Activated CD4-positive, alpha-beta T cell treated with anti-CD3 and anti-CD28 coated beads, Interleukin-2, amount 50 U/mL, for 48 hours (primary cell): Measurements from ENCODE around the gene MUC22.
"Not testable (repeated sequence)": the region's sequence is repeated elsewhere in the genome, so short reads cannot be mapped to it uniquely, and the experiment has no call there.

Source experiments
- DNase-seq, 2 experiments: peaks; one replicate each; pipeline ENCODE4 v3.0.0-alpha.2; 2020

MUC22 gene

GRCh38 chr6:30998785-30999184, 11.5 kb upstream of the MUC22 start:
- DNase-seq: no peak

- not testable (repeated sequence) for DNase-seq
Measured at GRCh38 chr6:31000067-31000860, 10.0 kb upstream of the MUC22 start.

- DNase-seq: no peak
Measured at GRCh38 chr6:31001281-31001888, 8.9 kb upstream of the MUC22 start.

GRCh38 chr6:31002471-31002870, 7.8 kb upstream of the MUC22 start:
- no peak for DNase-seq

- no peak for DNase-seq
Measured at GRCh38 chr6:31004794-31005193, 5.5 kb upstream of the MUC22 start.

GRCh38 chr6:31005249-31006020, 4.8 kb upstream of the MUC22 start:
- DNase-seq: no peak

- DNase-seq: no peak
Measured at GRCh38 chr6:31007694-31008093, 2.6 kb upstream of the MUC22 start.

GRCh38 chr6:31008165-31008564, 2.1 kb upstream of the MUC22 start:
- DNase-seq: no peak

- no peak for DNase-seq
Measured at GRCh38 chr6:31009731-31010130, 543 bp upstream of the MUC22 start.

GRCh38 chr6:31011153-31011552, 879 bp downstream of the MUC22 start:
- DNase-seq: no peak

- no peak for DNase-seq
Measured at GRCh38 chr6:31016659-31017299, 6.5 kb downstream of the MUC22 start.

GRCh38 chr6:31017436-31017835, 7.2 kb downstream of the MUC22 start:
- DNase-seq: not testable (repeated sequence)

GRCh38 chr6:31020057-31020456, 9.8 kb downstream of the MUC22 start:
- no peak for DNase-seq

GRCh38 chr6:31020631-31021255, 10.5 kb downstream of the MUC22 start:
- DNase-seq: not testable (repeated sequence)

- not testable (repeated sequence) for DNase-seq
Measured at GRCh38 chr6:31021705-31022531, 11.6 kb downstream of the MUC22 start.

GRCh38 chr6:31025595-31025994, 15.3 kb downstream of the MUC22 start:
- DNase-seq: no peak

- DNase-seq: peak in 1 of 2 experiments; percentile 15
Measured at GRCh38 chr6:31031095-31031494, 20.8 kb downstream of the MUC22 start.

GRCh38 chr6:31033075-31033474, 22.8 kb downstream of the MUC22 start:
- no peak for DNase-seq

- no peak for DNase-seq
Measured at GRCh38 chr6:31035862-31036497, 25.7 kb downstream of the MUC22 start.

GRCh38 chr6:31037169-31037568, 26.9 kb downstream of the MUC22 start:
- no peak for DNase-seq

GRCh38 chr6:31037682-31038081, 27.4 kb downstream of the MUC22 start:
- no peak for DNase-seq
